Endothelial cell of umbilical vein (primary cell): ENCODE data around the gene SCLT1.
A peak's percentile ranks its signal among the peaks of the same experiment; 100 is the strongest.

ENCODE experiments used
- CTCF ChIP-seq, 2 donors: IDR thresholded peaks; 1 replicate in 1 of 2; 2 replicates in 1 of 2; pipeline ENCODE4 v1.5.1; 2011; ENCODE audit warnings: low read length in 2 of 2, mild to moderate bottlenecking in 2 of 2, moderate library complexity in 2 of 2, control low read depth in 1 of 2, inconsistent platforms in 1 of 2, low read depth in 1 of 2; ENCODE audit not compliant: insufficient read depth in 1 of 2; ENCODE audit errors: extremely low read depth in 1 of 2
- EZH2 ChIP-seq: IDR thresholded peaks from 2 replicates; pipeline ENCODE4 v1.6.1; 2012; ENCODE audit warnings: borderline replicate concordance, low read depth, mild to moderate bottlenecking, moderate library complexity, low read length, inconsistent platforms; ENCODE audit not compliant: severe bottlenecking
- FOS ChIP-seq: IDR thresholded peaks from 2 replicates; pipeline ENCODE4 v1.6.1; 2011; ENCODE audit warnings: mild to moderate bottlenecking, low read length, moderate library complexity, borderline replicate concordance; ENCODE audit not compliant: insufficient read depth
- MAX ChIP-seq: IDR thresholded peaks from 2 replicates; pipeline ENCODE4 v1.6.1; 2011; ENCODE audit not compliant: insufficient read depth, insufficient read length
- POLR2A ChIP-seq: IDR thresholded peaks from 2 replicates; pipeline ENCODE4 v1.6.1; 2012; ENCODE audit warnings: low read depth, mild to moderate bottlenecking, control low read depth, low read length

GRCh38 chr4:128863312-128864075 is 229.8 kb downstream of the SCLT1 start:
- no peak for TF ChIP-seq POLR2A
- peak; percentile 78 to 83 for TF ChIP-seq CTCF (IDR thresholded peaks at IDR 0.05; ENCODE audit: extremely low read depth in 1 of 2, insufficient read depth in 1 of 2, low read depth in 1 of 2, low read length in 2 of 2)
- TF ChIP-seq EZH2, result no peak
- no peak for TF ChIP-seq FOS
- no peak for TF ChIP-seq MAX
